ENCODE data around the gene LHFPL2.

Gene LHFPL2

DNA sequence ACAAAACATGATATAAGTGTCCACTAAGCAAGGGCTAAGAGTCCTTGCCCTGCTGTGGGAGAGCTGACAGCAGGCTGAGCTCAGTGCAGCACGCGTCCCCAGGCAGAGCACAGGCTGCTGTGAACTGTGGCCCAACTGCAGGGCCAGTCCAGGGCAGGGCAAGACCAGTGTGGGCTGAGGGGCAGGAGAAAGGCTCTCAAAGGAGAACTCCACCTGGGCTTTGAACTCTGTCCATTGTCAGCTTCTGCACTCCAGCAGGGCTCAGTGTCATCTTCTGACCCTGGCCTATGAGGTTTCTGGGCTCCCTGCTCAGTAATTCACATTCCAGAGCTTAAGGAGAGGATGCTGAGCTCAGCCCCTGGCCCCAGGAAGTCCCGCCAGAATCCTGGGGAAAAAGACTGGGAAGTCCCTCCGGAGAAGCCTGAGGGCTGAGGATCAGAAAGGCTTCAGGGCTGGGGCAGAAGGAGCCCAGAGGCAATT is 37.4 kb downstream of the LHFPL2 start:
- Histone ChIP-seq H3K79me2 (ENCODE audit: insufficient read depth, low read length) (peaks cover 75% of the 10 kb centered on the region), H3K9me3 (ENCODE audit: insufficient read depth, low read length) (no peaks in the 10 kb centered on the region), H3K27ac (ENCODE audit: low read depth, low read length) (no peak overlapping the region), H2AFZ (ENCODE audit: low read depth, low read length, severe bottlenecking) (no peak overlapping the region), H3K9me2 (replicated peaks; ENCODE audit: insufficient read depth, low read length) (no peaks in the 10 kb centered on the region), H3F3A (ENCODE audit: insufficient read depth) (no peaks in the 10 kb centered on the region), H3K27me3 (ENCODE audit: low read length) (no peaks in the 10 kb centered on the region), H4K20me1 (ENCODE audit: low read depth, low read length) (no peaks in the 10 kb centered on the region), H3K4me3 (ENCODE audit: insufficient read depth, low read length, poor library complexity, severe bottlenecking) (no peak overlapping the region), H3K36me3 (ENCODE audit: low read length) (peaks cover 14% of the 10 kb centered on the region), H3K4me2 (ENCODE audit: low read depth, low read length, poor library complexity, severe bottlenecking) (no peak overlapping the region), H3K9ac (ENCODE audit: low read length) (no peak overlapping the region)
- TF ChIP-seq, protein P1, sequence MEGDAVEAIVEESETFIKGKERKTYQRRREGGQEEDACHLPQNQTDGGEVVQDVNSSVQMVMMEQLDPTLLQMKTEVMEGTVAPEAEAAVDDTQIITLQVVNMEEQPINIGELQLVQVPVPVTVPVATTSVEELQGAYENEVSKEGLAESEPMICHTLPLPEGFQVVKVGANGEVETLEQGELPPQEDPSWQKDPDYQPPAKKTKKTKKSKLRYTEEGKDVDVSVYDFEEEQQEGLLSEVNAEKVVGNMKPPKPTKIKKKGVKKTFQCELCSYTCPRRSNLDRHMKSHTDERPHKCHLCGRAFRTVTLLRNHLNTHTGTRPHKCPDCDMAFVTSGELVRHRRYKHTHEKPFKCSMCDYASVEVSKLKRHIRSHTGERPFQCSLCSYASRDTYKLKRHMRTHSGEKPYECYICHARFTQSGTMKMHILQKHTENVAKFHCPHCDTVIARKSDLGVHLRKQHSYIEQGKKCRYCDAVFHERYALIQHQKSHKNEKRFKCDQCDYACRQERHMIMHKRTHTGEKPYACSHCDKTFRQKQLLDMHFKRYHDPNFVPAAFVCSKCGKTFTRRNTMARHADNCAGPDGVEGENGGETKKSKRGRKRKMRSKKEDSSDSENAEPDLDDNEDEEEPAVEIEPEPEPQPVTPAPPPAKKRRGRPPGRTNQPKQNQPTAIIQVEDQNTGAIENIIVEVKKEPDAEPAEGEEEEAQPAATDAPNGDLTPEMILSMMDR (IDR thresholded peaks at IDR 0.05; ENCODE audit: insufficient read depth, low read length, poor library complexity, severe bottlenecking), result no peak
- no peak for TF ChIP-seq EZH2phosphoT487 (conservative IDR thresholded peaks at IDR 0.05; ENCODE audit: low read length)

DNA sequence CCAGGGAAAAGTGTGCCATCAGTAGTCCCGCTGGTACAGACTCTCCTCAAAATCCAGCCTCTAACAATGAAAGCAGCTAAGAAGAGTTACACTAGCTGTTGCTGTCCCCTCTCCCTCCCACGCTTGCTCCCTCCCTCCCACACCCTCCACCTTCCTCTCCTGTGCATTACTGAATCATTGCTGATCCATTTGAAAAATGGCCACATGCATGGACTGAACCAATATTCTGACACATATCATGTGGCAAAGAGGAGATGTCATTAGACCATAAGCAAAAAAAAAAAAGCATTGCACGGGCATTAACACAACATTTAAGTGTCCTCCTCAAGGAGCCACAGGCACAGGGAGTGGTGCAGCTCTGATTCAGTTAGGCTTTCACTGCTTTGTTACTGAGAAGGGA is 37.9 kb downstream of the LHFPL2 start:
- Histone ChIP-seq H3K9me2 (replicated peaks; ENCODE audit: insufficient read depth, low read length) (no peaks in the 10 kb centered on the region), H3K9me3 (ENCODE audit: insufficient read depth, low read length) (no peaks in the 10 kb centered on the region), H4K20me1 (ENCODE audit: low read depth, low read length) (no peaks in the 10 kb centered on the region), H2AFZ (ENCODE audit: low read depth, low read length, severe bottlenecking) (no peak overlapping the region), H3K4me3 (ENCODE audit: insufficient read depth, low read length, poor library complexity, severe bottlenecking) (no peak overlapping the region), H3K36me3 (ENCODE audit: low read length) (peaks cover 19% of the 10 kb centered on the region), H3K79me2 (ENCODE audit: insufficient read depth, low read length) (peaks cover 80% of the 10 kb centered on the region), H3K4me2 (ENCODE audit: low read depth, low read length, poor library complexity, severe bottlenecking) (no peak overlapping the region), H3K9ac (ENCODE audit: low read length) (no peak overlapping the region), H3K27ac (ENCODE audit: low read depth, low read length) (no peak overlapping the region), H3F3A (ENCODE audit: insufficient read depth) (peaks cover 5% of the 10 kb centered on the region; the same call in 1 of the 2 replicates), H3K27me3 (ENCODE audit: low read length) (no peaks in the 10 kb centered on the region)
- TF ChIP-seq EZH2phosphoT487 (conservative IDR thresholded peaks at IDR 0.05; ENCODE audit: low read length), result no peak
- TF ChIP-seq, protein P1 (IDR thresholded peaks at IDR 0.05; ENCODE audit: insufficient read depth, low read length, poor library complexity, severe bottlenecking), result no peak

DNA sequence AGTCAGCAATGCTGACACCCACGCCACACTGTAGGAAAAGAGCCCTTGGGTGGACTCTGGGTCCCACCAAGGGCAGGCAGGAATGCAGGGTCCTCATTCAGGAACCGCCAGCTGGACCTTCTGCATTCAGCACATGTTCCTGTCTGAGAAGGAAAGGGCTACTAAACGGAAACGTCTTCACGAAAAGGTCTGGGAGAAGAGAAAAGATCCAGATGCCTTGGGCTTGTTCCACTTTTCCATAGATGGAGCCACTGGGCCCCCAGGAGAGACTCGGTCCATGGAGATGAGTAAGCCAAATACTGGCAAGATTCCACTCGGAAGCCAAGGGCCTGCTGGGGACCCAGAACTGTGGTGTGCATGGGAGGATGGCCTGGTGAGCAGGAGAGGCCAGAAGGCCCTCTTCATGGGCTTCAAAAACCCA is 38.4 kb downstream of the LHFPL2 start:
- H3K27ac ChIP-seq (ENCODE audit: low read depth, low read length), result no peak overlapping the region

More for the DNA sequence above, 38.4 kb downstream of the LHFPL2 start:
- Histone ChIP-seq H3K9me2 (replicated peaks; ENCODE audit: insufficient read depth, low read length) (no peaks in the 10 kb centered on the region), H3K79me2 (ENCODE audit: insufficient read depth, low read length) (peaks cover 84% of the 10 kb centered on the region), H2AFZ (ENCODE audit: low read depth, low read length, severe bottlenecking) (no peak overlapping the region), H3K36me3 (ENCODE audit: low read length) (peaks cover 19% of the 10 kb centered on the region), H4K20me1 (ENCODE audit: low read depth, low read length) (no peaks in the 10 kb centered on the region), H3K27me3 (ENCODE audit: low read length) (no peaks in the 10 kb centered on the region), H3K9ac (ENCODE audit: low read length) (no peak overlapping the region), H3F3A (ENCODE audit: insufficient read depth) (peaks cover 5% of the 10 kb centered on the region; the same call in 1 of the 2 replicates), H3K4me2 (ENCODE audit: low read depth, low read length, poor library complexity, severe bottlenecking) (no peak overlapping the region), H3K9me3 (ENCODE audit: insufficient read depth, low read length) (no peaks in the 10 kb centered on the region), H3K4me3 (ENCODE audit: insufficient read depth, low read length, poor library complexity, severe bottlenecking) (no peak overlapping the region)
- TF ChIP-seq, protein P1 (IDR thresholded peaks at IDR 0.05; ENCODE audit: insufficient read depth, low read length, poor library complexity, severe bottlenecking), result no peak
- no peak for TF ChIP-seq EZH2phosphoT487 (conservative IDR thresholded peaks at IDR 0.05; ENCODE audit: low read length)
